Thoracic aorta (tissue), 2 donors: ENCODE data around the gene CRYL1. TPM values are rescaled to one million over a fixed set of nuclear protein-coding genes. Genes with fewer than 3 reads are reported as not detected.

Source experiments
- ATAC-seq: fragments of 150-250 bp; one replicate; pipeline ENCODE4 v1.8.0; 2017; ENCODE audit warnings: low read depth; ENCODE audit not compliant: insufficient number of reproducible peaks, low FRiP score
- DNase-seq: peaks from one replicate; pipeline ENCODE4 v3.0.0-alpha.2; 2020; ENCODE audit warnings: low spot score
- H3K27ac ChIP-seq, 2 donors: fragments of 200-600 bp; sonication (generic); 1 replicate in 1 of 2; 2 replicates in 1 of 2; pipeline ENCODE4 v1.5.1; 2016; ENCODE audit warnings: mild to moderate bottlenecking in 2 of 2, moderate library complexity in 2 of 2
- H3K27me3 ChIP-seq: fragments of 200-600 bp; sonication (generic); replicated peaks from 2 replicates; pipeline ENCODE4 v1.6.0; 2016; ENCODE audit warnings: mild to moderate bottlenecking; ENCODE audit not compliant: insufficient read depth
- H3K36me3 ChIP-seq: fragments of 200-600 bp; sonication (generic); one replicate; pipeline ENCODE4 v1.5.1; 2016
- H3K4me1 ChIP-seq, 2 donors: fragments of 200-600 bp; sonication (generic); 1 replicate in 1 of 2; 2 replicates in 1 of 2; pipeline versions ENCODE4 v1.5.1 to v1.6.0; 2016; ENCODE audit warnings: low read depth in 2 of 2, mild to moderate bottlenecking in 1 of 2; ENCODE audit not compliant: control insufficient read depth in 1 of 2
- H3K4me3 ChIP-seq: fragments of 200-600 bp; sonication (generic); 2 replicates; pipeline ENCODE4 v1.5.1; 2016; ENCODE audit warnings: mild to moderate bottlenecking
- H3K9me3 ChIP-seq: fragments of 200-600 bp; sonication (generic); 2 replicates; pipeline ENCODE4 v1.5.1; 2016
- CTCF ChIP-seq: fragments of 200-600 bp; sonication (generic); IDR thresholded peaks from one replicate; pipeline ENCODE4 v1.5.1; 2019; ENCODE audit warnings: antibody characterized with exemption
- total RNA-seq, 2 donors: library from RNA; depleted of rRNA; stranded (reverse); fragments of >200 nt; gene quantifications; one replicate each; pipeline versions ENCODE4 v1.1.0 to v1.2.3, GENCODE V29; 2016

Gene CRYL1
- total RNA-seq, 2 donors from 2014 or later, result 38.9 to 57.4 TPM

GRCh38 chr13:20462921-20463320, 62.7 kb downstream of the CRYL1 start:
- no peak overlapping the region for H3K4me3 ChIP-seq
- H3K4me1 ChIP-seq, result peaks cover 0 to 6% of the 10 kb centered on the region in 2 donors
- TF ChIP-seq CTCF, result no peak
- H3K27me3 ChIP-seq, result no peaks in the 10 kb centered on the region
- H3K27ac ChIP-seq, result no peak overlapping the region
- DNase-seq, result no peak
- H3K9me3 ChIP-seq, result no peaks in the 10 kb centered on the region
- no peak for ATAC-seq
- no peaks in the 10 kb centered on the region for H3K36me3 ChIP-seq

GRCh38 chr13:20462533-20462915, 63.1 kb downstream of the CRYL1 start:
- peaks cover 0 to 6% of the 10 kb centered on the region in 2 donors for H3K4me1 ChIP-seq
- no peaks in the 10 kb centered on the region for H3K9me3 ChIP-seq
- no peak for TF ChIP-seq CTCF
- ATAC-seq (no peak), DNase-seq (no peak)
- no peak overlapping the region for H3K27ac ChIP-seq
- no peaks in the 10 kb centered on the region for H3K27me3 ChIP-seq
- H3K36me3 ChIP-seq, result no peaks in the 10 kb centered on the region
- no peak overlapping the region for H3K4me3 ChIP-seq

- Histone ChIP-seq H3K27me3 (no peaks in the 10 kb centered on the region), H3K9me3 (no peaks in the 10 kb centered on the region), H3K36me3 (no peaks in the 10 kb centered on the region), H3K4me1 (peaks cover 0 to 6% of the 10 kb centered on the region in 2 donors), H3K27ac (no peak overlapping the region), H3K4me3 (no peak overlapping the region)
- no peak for TF ChIP-seq CTCF
- no peak for ATAC-seq
- no peak for DNase-seq
Measured at GRCh38 chr13:20461860-20462532, 63.7 kb downstream of the CRYL1 start.

GRCh38 chr13:20461481-20461859, 64.2 kb downstream of the CRYL1 start:
- Histone ChIP-seq H3K4me1 (peaks cover 0 to 6% of the 10 kb centered on the region in 2 donors), H3K9me3 (no peaks in the 10 kb centered on the region), H3K36me3 (no peaks in the 10 kb centered on the region), H3K27me3 (no peaks in the 10 kb centered on the region), H3K27ac (no peak overlapping the region), H3K4me3 (no peak overlapping the region)
- no peak for DNase-seq
- no peak for ATAC-seq
- TF ChIP-seq CTCF, result no peak

GRCh38 chr13:20460761-20461160, 64.9 kb downstream of the CRYL1 start:
- Histone ChIP-seq H3K27ac (no peak overlapping the region), H3K4me1 (peaks cover 0 to 6% of the 10 kb centered on the region in 2 donors), H3K27me3 (no peaks in the 10 kb centered on the region), H3K36me3 (no peaks in the 10 kb centered on the region), H3K9me3 (no peaks in the 10 kb centered on the region), H3K4me3 (no peak overlapping the region)
- no peak for ATAC-seq
- no peak for TF ChIP-seq CTCF
- DNase-seq, result no peak
